OCI-LY3 (cell line): ENCODE data around the gene OR1Q1.

Experiments used
- H2AFZ ChIP-seq: fragments of 200-600, 300-600 bp; shearing (Covaris generic); 2 replicates; pipeline ENCODE4 v1.6.0; 2014; ENCODE audit warnings: antibody characterized with exemption, low read depth, low read length
- H3K27ac ChIP-seq: fragments of 200-600, 300-600 bp; sonication (generic); 2 replicates; pipeline ENCODE4 v1.5.1; 2014; ENCODE audit warnings: mild to moderate bottlenecking, low read length, moderate library complexity, mixed read lengths
- H3K27me3 ChIP-seq: fragments of 200-600, 300-600 bp; sonication (generic); 2 replicates; pipeline ENCODE4 v1.6.1; 2014; ENCODE audit warnings: low read depth, low read length, mixed read lengths
- H3K36me3 ChIP-seq: fragments of 200-600, 300-600 bp; sonication (generic); replicated peaks from 2 replicates; pipeline ENCODE3; 2014; ENCODE audit warnings: low read depth, low read length, mixed read lengths
- H3K4me1 ChIP-seq: fragments of 300-600, 200-600 bp; sonication (generic); 2 replicates; pipeline ENCODE4 v1.6.1; 2014; ENCODE audit warnings: low read length, mixed read lengths
- H3K4me2 ChIP-seq: fragments of 200-600, 300-600 bp; sonication (generic); 2 replicates; pipeline ENCODE4 v1.6.1; 2014; ENCODE audit warnings: low read length, mixed read lengths
- H3K4me3 ChIP-seq: fragments of 300-600, 200-600 bp; sonication (generic); 2 replicates; pipeline ENCODE4 v1.5.1; 2014; ENCODE audit warnings: antibody characterized with exemption, mild to moderate bottlenecking, low read length, moderate library complexity
- H3K79me2 ChIP-seq: fragments of 300-600, 200-600 bp; shearing (Covaris generic); 2 replicates; pipeline ENCODE4 v1.6.1; 2014; ENCODE audit warnings: mild to moderate bottlenecking, low read length, mixed read lengths
- H3K9ac ChIP-seq: fragments of 300-600, 200-600 bp; shearing (Covaris generic); 2 replicates; pipeline ENCODE4 v1.6.0; 2014; ENCODE audit warnings: mild to moderate bottlenecking, low read length, moderate library complexity
- H3K9me3 ChIP-seq: fragments of 200-600, 300-600 bp; shearing (Covaris generic); 2 replicates; pipeline ENCODE4 v1.6.1; 2014; ENCODE audit warnings: low read length, mixed read lengths; ENCODE audit not compliant: insufficient read depth
- H4K20me1 ChIP-seq: fragments of 200-600, 300-600 bp; sonication (generic); 2 replicates; pipeline ENCODE4 v1.6.1; 2016; ENCODE audit warnings: low read length, mixed read lengths; ENCODE audit not compliant: insufficient read depth
- CTCF ChIP-seq: fragments of 200-600, 300-600 bp; sonication (generic); IDR thresholded peaks from 2 replicates; pipeline ENCODE4 v1.5.1; 2014; ENCODE audit warnings: antibody characterized with exemption, low read length, low read depth
- EZH2phosphoT487 ChIP-seq: fragments of 200-600 bp; shearing (Covaris generic); IDR thresholded peaks from 2 replicates; pipeline ENCODE4 v1.6.1; 2018; ENCODE audit warnings: antibody characterized with exemption, mixed run types, low read depth

Gene OR1Q1

DNA sequence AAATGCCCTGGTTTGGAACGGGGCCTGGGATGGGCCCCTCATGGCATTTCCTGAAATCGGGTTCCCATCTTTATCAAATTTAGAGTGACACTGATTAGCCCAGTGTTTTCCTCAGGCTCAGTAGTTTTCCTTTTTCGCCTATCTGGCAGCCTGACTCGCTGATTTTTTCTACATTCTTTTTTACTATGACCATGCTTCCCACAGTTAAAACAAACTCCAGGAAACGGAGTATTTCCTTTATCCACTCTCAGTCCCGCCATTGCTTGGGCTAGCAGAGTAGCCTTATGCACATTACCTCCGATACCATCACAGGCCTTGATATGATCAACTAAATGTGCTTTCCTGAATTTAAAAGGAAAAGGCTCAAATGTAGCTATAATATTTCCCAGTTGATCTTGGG is 5.5 kb downstream of the OR1Q1 start:
- no peaks in the 10 kb centered on the region for H3K36me3 ChIP-seq
- no peak for TF ChIP-seq CTCF
- TF ChIP-seq EZH2phosphoT487 = no peak
- H3K27ac ChIP-seq = no peak overlapping the region
- H3K79me2 ChIP-seq = no peaks in the 10 kb centered on the region
- H3K4me3 ChIP-seq = no peak overlapping the region
- H3K4me2 ChIP-seq = no peak overlapping the region
- no peaks in the 10 kb centered on the region for H3K9me3 ChIP-seq
- H3K9ac ChIP-seq = no peak overlapping the region
- no peak overlapping the region for H2AFZ ChIP-seq
- H3K27me3 ChIP-seq = peaks cover 1% of the 10 kb centered on the region; the same call in 1 of the 2 replicates
- no peaks in the 10 kb centered on the region for H4K20me1 ChIP-seq
- no peaks in the 10 kb centered on the region for H3K4me1 ChIP-seq

DNA sequence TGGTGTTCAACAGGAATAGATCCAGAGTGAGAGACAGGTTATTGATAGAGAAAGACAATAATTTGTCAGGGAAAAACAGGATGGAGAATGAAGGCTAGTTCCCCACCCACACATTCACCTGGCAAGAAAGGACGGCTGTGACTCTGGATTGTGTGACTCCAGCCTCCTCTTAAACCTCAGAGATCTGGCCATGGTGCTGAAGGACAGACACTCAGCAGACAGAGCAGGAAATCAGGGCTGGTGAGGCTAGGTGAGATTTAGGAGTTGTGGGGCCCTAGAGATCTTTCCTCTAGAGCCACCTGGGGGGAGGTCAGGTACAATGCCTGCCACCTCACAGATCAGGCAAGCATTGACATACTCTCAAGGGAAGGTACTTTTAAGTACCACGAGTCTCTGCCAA is 27.7 kb downstream of the OR1Q1 start:
- H3K4me3 ChIP-seq = no peak overlapping the region
- no peaks in the 10 kb centered on the region for H3K9me3 ChIP-seq
- H3K79me2 ChIP-seq = no peaks in the 10 kb centered on the region
- no peaks in the 10 kb centered on the region for H3K4me1 ChIP-seq
- H3K4me2 ChIP-seq = no peak overlapping the region
- H3K27me3 ChIP-seq = no peaks in the 10 kb centered on the region; the same call in 1 of the 2 replicates
- no peaks in the 10 kb centered on the region for H4K20me1 ChIP-seq
- TF ChIP-seq EZH2phosphoT487 (no peak), CTCF (no peak)
- no peaks in the 10 kb centered on the region for H3K36me3 ChIP-seq
- no peak overlapping the region for H2AFZ ChIP-seq
- H3K9ac ChIP-seq = no peak overlapping the region
- H3K27ac ChIP-seq = no peak overlapping the region

DNA sequence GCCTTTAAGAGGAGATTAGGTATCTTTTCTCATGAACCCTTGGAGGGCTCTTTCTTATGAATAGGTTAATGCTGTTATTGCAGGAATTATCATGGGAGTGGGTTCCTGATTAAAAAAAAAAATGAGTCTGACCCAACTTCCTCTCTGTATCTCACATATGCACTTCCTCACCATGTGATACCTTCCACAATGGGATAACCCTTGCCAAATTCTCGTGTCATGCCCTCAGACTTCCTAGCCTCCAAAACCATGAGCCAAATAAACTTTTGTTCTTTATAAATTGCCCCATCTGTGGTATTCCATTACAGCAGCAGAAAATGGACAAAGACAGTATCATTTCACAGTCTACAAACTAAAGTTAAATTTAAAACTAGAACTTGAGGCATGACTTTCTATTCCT is 41.8 kb downstream of the OR1Q1 start:
- TF ChIP-seq CTCF = no peak
- no peak for TF ChIP-seq EZH2phosphoT487
- H3K4me1 ChIP-seq = no peaks in the 10 kb centered on the region
- H3K9me3 ChIP-seq = no peaks in the 10 kb centered on the region
- H3K79me2 ChIP-seq = no peaks in the 10 kb centered on the region
- no peak overlapping the region for H2AFZ ChIP-seq
- H3K27ac ChIP-seq = no peak overlapping the region
- H4K20me1 ChIP-seq = no peaks in the 10 kb centered on the region
- no peak overlapping the region for H3K4me2 ChIP-seq
- H3K36me3 ChIP-seq = no peaks in the 10 kb centered on the region
- no peak overlapping the region for H3K9ac ChIP-seq
- H3K4me3 ChIP-seq = no peak overlapping the region
- peaks cover 7% of the 10 kb centered on the region; the same call in 1 of the 2 replicates for H3K27me3 ChIP-seq

GRCh38 chr9:122657527-122657926 is 43.0 kb downstream of the OR1Q1 start, which contains the start of gene OR1B1:
OR1B1 (minus strand) TSS chr9:122657627.
- no peaks in the 10 kb centered on the region for H3K9me3 ChIP-seq

More at GRCh38 chr9:122657527-122657926, 43.0 kb downstream of the OR1Q1 start, which contains the start of gene OR1B1:
- no peak within 1 kb of the TSS for H3K4me2 ChIP-seq
- no peak within 1 kb of the TSS for H3K9ac ChIP-seq
- no peak within 1 kb of the TSS for H2AFZ ChIP-seq
- no peaks in the 10 kb centered on the region for H3K36me3 ChIP-seq
- TF ChIP-seq CTCF (no peak), EZH2phosphoT487 (no peak)
- no peak within 1 kb of the TSS for H3K4me3 ChIP-seq
- H4K20me1 ChIP-seq = no peaks in the 10 kb centered on the region
- no peaks in the 10 kb centered on the region for H3K79me2 ChIP-seq
- H3K4me1 ChIP-seq = no peaks in the 10 kb centered on the region
- peaks cover 13% of the 10 kb centered on the region; the same call in 1 of the 2 replicates for H3K27me3 ChIP-seq
- no peak within 1 kb of the TSS for H3K27ac ChIP-seq
